ENCODE measurements around the gene NIPBL.

The NIPBL gene

DNA sequence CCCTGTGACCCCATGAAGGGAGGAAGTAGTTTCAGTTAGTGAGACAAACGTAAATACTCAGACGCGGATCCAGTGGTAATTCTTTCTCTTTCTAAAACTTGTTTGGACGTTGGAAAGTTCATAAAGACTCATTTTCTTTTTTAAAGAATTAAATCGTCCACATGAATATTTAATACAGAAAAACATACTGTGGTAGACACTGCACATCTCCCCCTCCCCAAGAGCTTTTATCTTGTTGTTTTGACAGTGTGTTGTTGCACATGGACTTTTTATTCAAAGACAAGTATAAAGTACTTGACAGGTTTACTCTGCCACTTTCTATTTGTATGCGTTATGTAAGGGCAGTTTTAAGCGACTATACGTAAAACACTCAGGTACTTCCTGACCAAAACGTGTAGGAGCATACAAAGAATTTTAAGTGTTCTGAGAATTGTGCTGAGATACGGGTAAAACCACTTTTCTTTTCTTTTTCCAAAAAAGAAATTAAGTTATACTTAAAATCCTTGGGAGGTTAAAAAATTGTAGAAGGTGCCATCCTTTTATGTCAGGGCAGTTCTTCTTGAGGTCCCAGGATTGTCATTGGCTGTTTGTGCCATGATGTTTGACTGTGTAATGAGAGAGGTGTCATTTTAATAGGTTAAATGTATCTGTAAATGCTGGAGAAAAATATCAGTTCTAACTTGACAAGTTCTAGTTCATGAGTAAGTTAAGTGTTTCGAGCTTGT lies 1.3 kb downstream of the NIPBL start:
- peak overlapping the region; percentile 94 for H3K4me3 ChIP-seq (ENCODE audit: low read depth, low read length)
- no peak for TF ChIP-seq CTCF (IDR thresholded peaks at IDR 0.05; ENCODE audit: low read depth, low read length)
- H3K9me3 ChIP-seq: no peaks in the 10 kb centered on the region
- H3K36me3 ChIP-seq: 0 out of 2 replicates have a peak, but pooled peaks cover 4% of the 10 kb centered on the region
- H3K27me3 ChIP-seq: no peaks in the 10 kb centered on the region
- DNase-seq: no peak
- H3K4me1 ChIP-seq: no peaks in the 10 kb centered on the region

- no peaks in the 10 kb centered on the region for H3K27me3 ChIP-seq
- TF ChIP-seq CTCF (IDR thresholded peaks at IDR 0.05; ENCODE audit: low read depth, low read length): no peak
- peak overlapping the region; percentile 94 for H3K4me3 ChIP-seq (ENCODE audit: low read depth, low read length)
- no peaks in the 10 kb centered on the region for H3K4me1 ChIP-seq
- H3K9me3 ChIP-seq: no peaks in the 10 kb centered on the region
- H3K36me3 ChIP-seq: 0 out of 2 replicates have a peak, but pooled peaks cover 4% of the 10 kb centered on the region
- peak; percentile 50 for DNase-seq
Observed at GRCh38 chr5:36878392-36879082, 2.0 kb downstream of the NIPBL start.

DNA sequence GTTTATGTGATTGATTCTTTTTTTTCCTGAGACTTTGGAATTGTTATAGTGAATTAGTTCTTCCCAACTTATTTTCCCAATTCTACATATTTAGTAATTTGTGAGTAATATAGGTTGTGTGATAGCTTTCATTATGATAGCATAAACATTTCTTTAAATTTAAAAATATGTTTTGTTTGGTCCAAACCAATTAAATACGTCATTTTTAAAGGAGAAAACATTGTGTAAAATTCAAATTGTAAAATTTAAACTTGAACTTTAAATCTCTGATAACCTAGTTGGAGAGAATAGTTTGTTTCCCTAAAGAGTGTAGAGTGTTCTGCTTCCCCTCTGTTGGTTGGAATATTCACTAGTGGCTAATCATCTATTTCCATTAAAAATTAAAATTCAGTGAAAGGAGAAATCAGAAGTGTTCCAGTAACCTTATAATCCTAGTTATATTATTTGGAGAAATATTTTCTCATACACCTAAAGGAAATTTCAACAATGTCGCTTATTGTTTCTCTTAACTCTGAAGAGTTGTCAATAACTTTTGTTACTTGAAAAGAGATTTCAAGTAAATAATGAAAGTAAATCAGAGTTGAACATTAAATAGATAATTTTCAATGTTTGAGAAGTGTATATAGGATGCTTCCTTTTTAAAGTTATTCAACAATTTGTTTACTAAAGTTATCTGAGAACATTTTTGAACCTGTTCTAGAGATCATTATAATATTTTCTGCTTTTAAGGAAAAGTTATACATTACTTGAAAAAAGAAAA lies 2.9 kb downstream of the NIPBL start:
- TF ChIP-seq CTCF (IDR thresholded peaks at IDR 0.05; ENCODE audit: low read depth, low read length): no peak
- Histone ChIP-seq H3K36me3 (0 out of 2 replicates have a peak, but pooled peaks cover 4% of the 10 kb centered on the region), H3K27me3 (no peaks in the 10 kb centered on the region), H3K4me3 (ENCODE audit: low read depth, low read length) (peak overlapping the region; percentile 94), H3K4me1 (no peaks in the 10 kb centered on the region), H3K9me3 (no peaks in the 10 kb centered on the region)
- no peak for DNase-seq

- no peak overlapping the region for H3K4me3 ChIP-seq (ENCODE audit: low read depth, low read length)
- DNase-seq: no peak
- no peaks in the 10 kb centered on the region for H3K27me3 ChIP-seq
- H3K9me3 ChIP-seq: no peaks in the 10 kb centered on the region
- H3K4me1 ChIP-seq: no peaks in the 10 kb centered on the region; the same call in 1 of the 2 replicates
- H3K36me3 ChIP-seq: peaks cover 11% of the 10 kb centered on the region
- TF ChIP-seq CTCF (IDR thresholded peaks at IDR 0.05; ENCODE audit: low read depth, low read length): no peak
Observed at GRCh38 chr5:36880761-36881160, 4.2 kb downstream of the NIPBL start.

DNA sequence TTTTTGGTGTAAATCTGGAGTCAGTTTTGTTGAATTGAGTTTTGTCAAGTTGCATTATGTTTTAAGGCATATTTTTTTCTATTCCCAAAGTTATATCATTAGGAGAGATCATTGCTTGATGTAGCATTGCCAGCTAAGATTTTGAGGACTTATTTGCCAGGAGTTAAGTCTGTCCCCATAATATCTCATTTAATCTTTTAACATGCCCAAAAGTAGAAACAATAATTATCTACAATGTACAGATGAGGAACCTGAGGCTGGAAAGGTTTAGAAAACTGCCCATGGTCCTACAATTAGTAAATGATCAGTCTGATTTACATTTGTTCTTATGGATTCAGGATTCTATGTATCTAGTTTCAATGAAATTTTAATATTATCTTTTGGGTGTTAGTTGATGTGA lies 4.7 kb downstream of the NIPBL start:
- H3K9me3 ChIP-seq: no peaks in the 10 kb centered on the region
- no peaks in the 10 kb centered on the region for H3K27me3 ChIP-seq
- peaks cover 11% of the 10 kb centered on the region for H3K36me3 ChIP-seq
- TF ChIP-seq CTCF (IDR thresholded peaks at IDR 0.05; ENCODE audit: low read depth, low read length): no peak
- H3K4me1 ChIP-seq: no peaks in the 10 kb centered on the region; the same call in 1 of the 2 replicates
- DNase-seq: no peak
- H3K4me3 ChIP-seq (ENCODE audit: low read depth, low read length): no peak overlapping the region

Measured in BE2C (cell line).